HUES64 (cell line): ENCODE results near the gene MIGA2.

ENCODE experiments used
- H3K27ac ChIP-seq: 2 replicates; pipeline ENCODE4 v1.7.0; 2013; ENCODE audit warnings: low read depth, low read length, inconsistent platforms
- H3K27me3 ChIP-seq: 2 replicates; pipeline ENCODE4 v1.6.1; 2013; ENCODE audit warnings: mild to moderate bottlenecking, low read length; ENCODE audit not compliant: insufficient read depth
- H3K36me3 ChIP-seq: 2 replicates; pipeline ENCODE4 v1.6.1; 2013; ENCODE audit warnings: mild to moderate bottlenecking, low read length; ENCODE audit not compliant: insufficient read depth
- H3K4me1 ChIP-seq: 2 replicates; pipeline ENCODE4 v1.6.1; 2013; ENCODE audit warnings: mild to moderate bottlenecking, low read length, moderate library complexity; ENCODE audit not compliant: insufficient read depth
- H3K4me3 ChIP-seq: 2 replicates; pipeline ENCODE4 v1.5.1; 2013; ENCODE audit warnings: mild to moderate bottlenecking, low read length, moderate library complexity
- H3K9ac ChIP-seq: 2 replicates; pipeline ENCODE4 v1.6.1; 2013; ENCODE audit warnings: mild to moderate bottlenecking, low read depth, low read length
- H3K9me3 ChIP-seq: 2 replicates; pipeline ENCODE4 v1.6.1; 2013; ENCODE audit warnings: low read depth, low read length; ENCODE audit not compliant: insufficient read depth
- WGBS: fragments of 150-250, 120-280 bp; methylation state at CpG from one replicate; pipeline ENCODE4 v1.1.7; 2013; ENCODE audit warnings: missing lambda C conversion rate; 5-methylcytosine and 5-hydroxymethylcytosine counted together

MIGA2 gene

DNA sequence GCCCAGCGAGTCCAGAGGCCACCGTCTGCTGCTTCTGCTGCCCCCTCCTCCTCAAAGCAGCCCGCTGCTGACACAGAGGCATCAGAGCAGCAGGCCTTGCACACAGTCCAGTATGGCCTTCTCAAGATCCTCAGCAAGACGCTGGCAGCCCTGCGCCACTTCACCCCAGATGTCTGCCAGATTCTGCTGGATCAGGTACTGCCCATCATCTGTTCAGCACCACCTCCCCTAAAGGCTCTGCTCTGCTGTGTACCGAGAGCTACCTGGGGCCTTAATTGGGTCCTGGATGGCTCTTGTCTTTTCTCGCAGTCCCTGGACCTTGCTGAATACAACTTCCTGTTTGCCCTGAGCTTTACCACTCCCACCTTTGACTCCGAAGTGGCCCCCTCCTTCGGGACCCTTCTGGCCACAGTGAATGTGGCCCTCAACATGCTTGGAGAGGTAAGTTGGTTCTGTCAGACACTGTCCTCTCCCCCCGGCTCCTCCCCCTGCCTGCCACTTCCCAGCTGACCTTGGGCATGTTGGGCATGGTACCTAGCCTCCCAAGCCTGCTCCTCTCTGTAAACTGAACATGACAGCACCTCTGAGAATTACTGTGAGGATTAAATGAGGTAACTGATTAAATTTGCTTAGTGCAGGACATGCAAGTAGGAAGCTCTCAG lies 31.0 kb upstream of the MIGA2 start:
- H3K4me3 ChIP-seq, result no peak overlapping the region
- no peaks in the 10 kb centered on the region for H3K4me1 ChIP-seq
- H3K27me3 ChIP-seq, result no peaks in the 10 kb centered on the region
- H3K9me3 ChIP-seq, result no peaks in the 10 kb centered on the region
- no peak overlapping the region; the same call in 1 of the 2 replicates for H3K27ac ChIP-seq
- no peak overlapping the region for H3K9ac ChIP-seq
- peaks cover 81% of the 10 kb centered on the region for H3K36me3 ChIP-seq
- WGBS, result 90% methylated on average over 10 of the region's 10 CpGs

DNA sequence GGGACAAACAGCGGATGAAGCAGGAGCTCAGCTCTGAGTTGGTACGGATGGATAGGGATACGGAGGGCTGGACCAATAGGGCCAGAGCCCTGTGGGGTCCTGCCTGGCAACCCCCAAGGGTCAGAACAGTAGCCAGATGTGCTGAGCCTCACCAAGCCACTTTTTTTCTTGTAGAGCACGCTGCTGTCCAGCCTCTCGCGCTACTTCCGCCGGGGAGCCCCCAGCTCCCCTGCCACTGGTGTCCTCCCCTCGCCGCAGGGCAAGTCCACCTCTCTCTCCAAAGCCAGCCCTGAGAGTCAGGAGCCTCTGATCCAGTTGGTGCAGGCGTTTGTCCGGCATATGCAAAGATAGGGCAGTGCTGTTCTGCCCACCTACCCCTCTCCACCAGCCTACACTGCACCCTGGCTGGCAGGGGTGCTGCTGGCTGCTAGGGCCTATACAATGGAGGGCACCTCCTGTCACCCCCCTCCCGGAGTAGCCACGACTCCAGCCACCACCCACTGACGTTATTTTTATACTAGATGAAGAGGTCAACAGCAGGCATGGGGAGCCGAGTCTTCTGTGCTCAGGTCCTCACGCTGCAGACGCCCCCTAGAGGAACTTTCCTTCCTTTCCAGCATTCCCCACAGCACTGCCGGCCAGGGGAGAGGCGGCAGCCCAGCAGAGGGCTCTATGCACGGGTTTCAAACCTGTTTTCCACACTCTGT lies 29.9 kb upstream of the MIGA2 start:
- Histone ChIP-seq H3K4me3 (no peak overlapping the region), H3K4me1 (no peaks in the 10 kb centered on the region), H3K27ac (peak overlapping the region; percentile 35; the same call in 1 of the 2 replicates), H3K9ac (no peak overlapping the region), H3K27me3 (no peaks in the 10 kb centered on the region), H3K9me3 (no peaks in the 10 kb centered on the region), H3K36me3 (peaks cover 81% of the 10 kb centered on the region)
- 64% methylated on average over 21 of the region's 21 CpGs for WGBS

DNA sequence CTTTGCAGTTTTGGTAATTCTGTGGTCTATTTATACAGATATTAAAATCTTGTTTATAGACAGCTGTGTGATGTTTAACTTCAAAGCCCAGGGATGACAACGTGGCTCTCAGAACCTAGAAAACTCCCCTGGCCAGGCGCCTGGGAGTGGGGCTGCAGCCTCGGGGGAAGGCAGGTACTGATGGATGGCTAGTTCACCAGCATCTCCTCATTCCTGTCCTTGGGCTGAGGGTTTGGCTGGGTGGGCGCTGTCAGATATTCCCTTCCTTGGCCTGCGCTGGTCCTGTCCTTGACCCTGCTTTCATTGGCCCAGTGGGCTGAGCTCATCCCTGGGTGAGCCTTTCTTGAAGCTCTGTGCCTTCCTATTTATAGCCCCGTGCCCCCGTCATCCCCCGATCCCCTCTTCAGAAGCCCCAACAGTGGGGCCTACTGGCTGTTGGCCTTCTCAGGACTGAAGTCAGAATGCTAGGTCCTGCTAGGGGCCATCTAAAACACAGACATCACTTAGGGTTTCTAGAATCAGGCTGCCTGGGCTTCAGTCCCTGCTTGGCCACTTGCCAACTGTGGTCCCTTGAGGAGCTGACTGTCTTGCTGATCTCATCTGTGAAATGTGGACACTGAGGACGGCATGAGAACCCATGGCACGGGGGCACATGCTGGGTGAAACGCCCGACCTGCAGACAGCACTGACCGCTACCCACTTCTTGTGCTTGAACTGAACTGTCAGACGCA lies 29.2 kb upstream of the MIGA2 start:
- no peak overlapping the region for H3K9ac ChIP-seq
- H3K27ac ChIP-seq, result peak overlapping the region; percentile 40; the same call in 1 of the 2 replicates
- H3K36me3 ChIP-seq, result peaks cover 76% of the 10 kb centered on the region
- WGBS, result 92% methylated on average over 14 of the region's 14 CpGs
- H3K4me1 ChIP-seq, result no peaks in the 10 kb centered on the region
- no peaks in the 10 kb centered on the region for H3K27me3 ChIP-seq
- H3K9me3 ChIP-seq, result no peaks in the 10 kb centered on the region
- no peak overlapping the region for H3K4me3 ChIP-seq

DNA sequence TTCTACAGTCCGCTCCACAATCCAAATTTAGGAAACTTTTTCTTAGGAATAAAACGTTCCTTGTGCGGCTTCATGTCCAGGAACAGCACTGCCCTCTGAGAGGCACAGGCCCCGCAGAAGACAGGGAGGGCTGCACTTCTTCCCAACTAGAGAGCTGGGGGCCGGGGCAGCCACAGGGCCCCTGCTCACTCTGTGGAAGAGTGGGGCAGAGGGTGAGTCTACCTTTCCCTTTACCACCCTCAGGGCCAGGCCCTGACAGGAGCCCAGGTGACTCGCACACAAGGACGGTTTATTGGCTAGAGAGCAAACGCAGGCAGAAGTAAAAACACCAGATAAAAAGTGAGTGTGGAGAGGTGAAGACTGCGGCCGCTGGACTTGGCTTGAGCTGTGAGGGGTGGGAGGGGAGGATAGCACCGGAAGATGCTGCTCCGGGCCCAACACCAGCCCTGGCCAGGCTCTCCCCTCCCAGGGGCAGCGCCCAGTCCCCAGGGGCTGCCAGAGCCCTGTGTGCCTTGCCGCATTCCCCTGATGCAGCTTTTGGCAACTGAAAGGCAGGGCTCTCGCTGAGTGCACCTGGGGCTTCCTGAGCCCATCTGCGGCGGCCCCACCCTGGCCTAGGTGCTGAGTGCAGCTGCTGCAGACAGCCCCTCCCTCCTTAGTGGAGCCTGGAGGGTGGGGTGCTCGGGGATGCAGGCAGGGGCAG lies 28.5 kb upstream of the MIGA2 start:
- Histone ChIP-seq H3K9ac (no peak overlapping the region), H3K36me3 (peaks cover 75% of the 10 kb centered on the region), H3K4me1 (no peaks in the 10 kb centered on the region), H3K9me3 (no peaks in the 10 kb centered on the region), H3K27me3 (no peaks in the 10 kb centered on the region), H3K4me3 (no peak overlapping the region), H3K27ac (no peak overlapping the region; the same call in 1 of the 2 replicates)
- 95% methylated on average over 17 of the region's 18 CpGs for WGBS

DNA sequence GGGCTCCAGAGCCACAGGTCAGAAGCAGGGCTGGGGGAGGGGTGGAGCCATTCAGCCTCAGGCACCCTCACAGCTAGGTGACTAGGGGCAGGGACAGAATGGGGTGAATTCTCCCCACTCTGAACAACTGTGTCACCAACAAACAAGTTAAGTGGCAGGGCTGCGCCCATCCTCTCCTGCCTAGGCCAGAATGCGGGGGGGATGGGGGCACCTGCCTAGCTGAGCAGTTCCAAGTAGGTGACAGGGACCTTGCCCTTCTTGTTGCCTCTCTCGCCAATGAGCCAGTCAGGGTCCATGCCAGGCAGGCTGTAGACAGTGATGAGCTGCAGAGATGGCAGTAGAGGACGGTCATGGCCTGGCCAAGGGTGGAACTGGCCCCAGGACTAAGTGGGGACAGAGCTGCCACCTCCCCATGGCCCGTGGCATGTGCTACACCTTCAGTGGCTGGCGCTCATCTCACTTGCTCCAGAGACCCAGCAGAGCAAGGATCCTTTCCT lies 27.9 kb upstream of the MIGA2 start:
- Histone ChIP-seq H3K27ac (peak overlapping the region; percentile 41; the same call in 1 of the 2 replicates), H3K4me3 (no peak overlapping the region), H3K9ac (no peak overlapping the region), H3K36me3 (peaks cover 75% of the 10 kb centered on the region), H3K9me3 (no peaks in the 10 kb centered on the region), H3K27me3 (no peaks in the 10 kb centered on the region), H3K4me1 (no peaks in the 10 kb centered on the region)
- WGBS, result 97% methylated on average over 6 of the region's 6 CpGs

DNA sequence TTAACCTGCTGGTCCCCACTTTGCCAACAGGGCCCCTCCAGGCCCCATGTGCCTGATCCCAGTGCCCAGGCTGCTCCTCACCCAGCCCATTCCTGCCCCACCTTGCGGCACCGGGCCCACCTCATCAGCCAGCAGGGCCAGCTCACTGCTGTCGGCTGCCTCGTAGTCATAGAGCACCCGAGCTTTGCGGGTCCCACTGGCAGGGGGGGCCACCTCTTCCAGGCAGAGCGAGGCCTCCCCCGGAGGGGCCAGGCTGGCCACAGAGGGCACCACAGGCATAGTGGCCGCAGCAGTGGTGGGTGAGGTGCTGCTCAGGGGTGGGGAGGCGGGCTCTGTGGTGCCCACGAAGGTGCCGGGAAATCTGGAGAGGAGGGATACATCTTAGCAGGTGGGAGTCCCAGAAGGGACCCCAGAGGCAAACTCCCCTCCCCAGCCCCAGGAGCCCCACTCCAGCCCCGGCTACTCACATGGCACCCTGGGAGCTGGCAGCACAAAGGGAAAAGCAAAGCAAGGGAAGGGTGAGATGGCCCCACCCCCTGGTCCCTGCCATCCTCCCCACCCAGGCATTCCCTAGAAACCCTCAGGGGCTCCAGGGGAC lies 27.3 kb upstream of the MIGA2 start:
- Histone ChIP-seq H3K36me3 (peaks cover 73% of the 10 kb centered on the region), H3K27ac (peak overlapping the region; percentile 41; the same call in 1 of the 2 replicates), H3K9ac (no peak overlapping the region)

DNA sequence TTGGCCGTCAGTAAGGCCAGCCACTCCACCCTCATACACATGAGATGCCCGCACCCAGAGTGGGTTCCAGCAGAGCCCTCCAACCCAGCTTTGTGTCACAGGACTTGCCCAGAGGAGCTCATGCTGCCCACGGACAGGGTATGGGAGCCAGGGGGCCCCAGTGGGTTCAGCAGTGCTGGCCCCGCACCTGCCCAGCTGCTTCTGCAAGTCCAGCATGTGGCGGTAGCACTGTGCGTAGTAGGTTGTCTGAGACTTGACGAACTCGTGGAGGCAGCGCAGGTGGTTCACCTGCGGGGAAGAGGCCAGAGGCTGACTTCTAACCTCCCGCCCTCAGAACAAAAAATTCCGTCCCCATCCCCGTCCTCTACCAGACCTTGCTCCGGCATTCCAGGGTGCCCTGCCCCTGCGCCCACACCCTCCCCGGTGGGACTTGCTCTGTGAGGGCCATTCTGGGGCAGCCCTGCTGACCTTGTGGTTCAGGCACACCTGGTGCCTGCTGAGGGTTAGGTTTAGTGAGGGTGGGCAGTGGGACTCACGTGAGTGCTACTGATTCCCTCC lies 26.8 kb upstream of the MIGA2 start:
- Histone ChIP-seq H3K4me3 (no peak overlapping the region), H3K27me3 (no peaks in the 10 kb centered on the region), H3K4me1 (no peaks in the 10 kb centered on the region), H3K27ac (no peak overlapping the region), H3K36me3 (peaks cover 77% of the 10 kb centered on the region), H3K9ac (no peak overlapping the region), H3K9me3 (no peaks in the 10 kb centered on the region)
- 96% methylated on average over 17 of the region's 17 CpGs for WGBS

More for the DNA sequence above, 27.3 kb upstream of the MIGA2 start:
- Histone ChIP-seq H3K4me3 (no peak overlapping the region), H3K9me3 (no peaks in the 10 kb centered on the region), H3K27me3 (no peaks in the 10 kb centered on the region), H3K4me1 (no peaks in the 10 kb centered on the region)
- WGBS, result 92% methylated on average over 11 of the region's 13 CpGs

DNA sequence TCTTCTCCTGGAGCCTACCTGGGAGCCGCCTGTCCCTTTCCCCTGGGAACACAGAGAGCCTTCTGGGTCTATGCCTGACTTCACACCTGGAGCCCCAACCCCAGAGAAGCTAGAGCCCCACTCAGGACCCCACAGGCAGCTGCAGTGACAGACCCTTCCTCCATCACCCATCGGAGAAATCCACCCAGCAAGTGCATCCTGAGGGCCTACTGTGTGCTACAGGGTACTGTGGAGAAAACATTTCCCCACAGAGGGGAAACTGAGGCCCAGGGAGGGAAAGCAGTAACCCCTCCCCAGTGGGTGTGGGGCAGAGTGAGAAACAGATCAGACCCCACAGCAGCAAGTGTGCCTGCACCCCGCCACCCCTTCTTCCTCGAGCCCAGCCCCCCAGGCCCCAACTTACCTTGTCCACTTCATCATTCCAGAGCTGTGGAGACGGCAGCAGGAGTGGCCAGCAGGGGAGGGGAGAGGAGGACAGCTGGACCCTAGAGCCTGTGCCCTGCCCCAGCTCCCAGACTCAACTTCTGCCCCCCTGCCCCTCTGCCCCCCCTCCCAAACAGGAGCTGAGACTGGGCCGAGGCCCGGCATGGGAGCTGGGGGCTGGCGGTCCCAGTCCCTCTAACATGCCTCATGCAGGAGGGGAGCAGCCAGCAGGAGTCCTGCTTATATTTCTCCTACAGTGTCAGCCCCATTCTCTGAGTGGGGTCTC lies 26.0 kb upstream of the MIGA2 start:
- Histone ChIP-seq H3K9me3 (no peaks in the 10 kb centered on the region), H3K9ac (no peak overlapping the region), H3K27ac (no peak overlapping the region), H3K36me3 (peaks cover 76% of the 10 kb centered on the region), H3K27me3 (no peaks in the 10 kb centered on the region), H3K4me1 (no peaks in the 10 kb centered on the region), H3K4me3 (no peak overlapping the region)
- 95% methylated on average over 7 of the region's 8 CpGs for WGBS

DNA sequence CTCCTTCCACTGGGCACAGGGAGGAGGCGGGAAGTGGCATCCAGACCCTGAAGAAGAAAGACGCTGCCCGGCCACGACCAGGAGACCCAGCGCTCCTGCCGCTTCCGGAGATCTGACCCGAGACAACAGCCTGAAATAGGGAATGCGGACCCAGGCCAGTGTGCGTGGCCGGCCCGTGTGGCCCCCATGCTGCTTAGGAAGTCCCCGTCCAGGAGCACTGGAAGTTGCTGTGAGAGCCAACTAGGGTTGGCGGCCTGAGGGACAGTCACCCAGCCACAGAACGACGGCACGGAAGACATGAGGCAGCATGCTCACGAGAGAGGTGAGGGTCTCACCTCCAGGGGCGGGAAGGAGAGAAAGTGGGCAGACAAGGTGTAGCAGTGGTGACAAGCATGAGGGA lies 25.3 kb upstream of the MIGA2 start:
- peaks cover 73% of the 10 kb centered on the region for H3K36me3 ChIP-seq

DNA sequence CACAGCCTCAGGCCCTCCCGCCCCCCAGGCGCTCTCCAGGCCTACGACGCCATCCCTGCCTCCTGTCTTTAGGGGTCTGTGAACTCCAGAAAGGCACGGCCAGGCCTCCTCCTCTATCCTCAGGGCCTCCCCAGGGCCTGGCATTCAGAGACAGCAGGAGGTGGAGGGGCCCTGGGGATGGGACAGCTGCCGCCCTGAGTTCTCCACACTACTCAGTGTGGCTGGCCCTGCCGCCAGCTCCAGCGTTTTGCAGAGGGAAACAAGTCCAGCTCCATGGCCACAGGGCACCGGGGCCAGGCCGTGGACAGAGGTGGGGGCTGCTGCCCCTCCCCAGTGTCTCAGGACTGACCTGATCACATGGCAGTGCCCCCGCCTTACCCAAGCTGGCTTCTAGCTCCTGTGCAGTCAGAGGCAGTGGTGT lies 24.7 kb upstream of the MIGA2 start:
- Histone ChIP-seq H3K27me3 (no peaks in the 10 kb centered on the region), H3K36me3 (peaks cover 70% of the 10 kb centered on the region), H3K9ac (no peak overlapping the region; the same call in 1 of the 2 replicates), H3K27ac (no peak overlapping the region), H3K4me1 (no peaks in the 10 kb centered on the region), H3K4me3 (no peak overlapping the region), H3K9me3 (no peaks in the 10 kb centered on the region)
- WGBS, result 86% methylated on average over 11 of the region's 11 CpGs

More for the DNA sequence above, 25.3 kb upstream of the MIGA2 start:
- Histone ChIP-seq H3K27ac (no peak overlapping the region), H3K27me3 (no peaks in the 10 kb centered on the region), H3K9me3 (no peaks in the 10 kb centered on the region), H3K4me1 (no peaks in the 10 kb centered on the region), H3K4me3 (no peak overlapping the region), H3K9ac (no peak overlapping the region)
- 96% methylated on average over 19 of the region's 19 CpGs for WGBS
